HG03558 (cell line): ENCODE data around the gene KRTCAP2.

Experiments
- ATAC-seq: cut with Tn5 transposase; IDR thresholded peaks from one replicate; pipeline ENCODE4 v1.9.1; 2021; ENCODE audit warnings: moderate number of reproducible peaks; ENCODE audit not compliant: unreplicated experiment; ENCODE audit errors: extremely low read depth

Gene KRTCAP2

DNA sequence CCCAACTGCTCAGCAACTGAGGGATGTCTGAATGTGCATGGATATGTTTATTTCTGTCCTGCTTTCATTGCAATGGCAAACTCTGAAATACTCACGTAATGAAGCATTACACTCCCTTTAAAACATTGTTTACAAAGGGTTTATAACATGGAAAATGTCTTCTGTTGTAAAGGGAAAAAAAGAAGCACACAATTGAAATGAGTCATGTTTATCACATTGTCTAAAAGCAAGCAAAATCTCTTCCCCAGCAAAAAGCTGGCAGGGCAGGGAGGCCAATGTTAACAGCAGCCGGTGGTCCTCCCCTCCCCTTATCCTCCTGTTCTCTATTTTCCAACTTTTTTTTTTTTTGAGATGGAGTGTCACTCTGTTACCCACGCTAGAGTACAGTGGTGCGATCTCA is 49.3 kb downstream of the KRTCAP2 start:
- no peak for ATAC-seq

DNA sequence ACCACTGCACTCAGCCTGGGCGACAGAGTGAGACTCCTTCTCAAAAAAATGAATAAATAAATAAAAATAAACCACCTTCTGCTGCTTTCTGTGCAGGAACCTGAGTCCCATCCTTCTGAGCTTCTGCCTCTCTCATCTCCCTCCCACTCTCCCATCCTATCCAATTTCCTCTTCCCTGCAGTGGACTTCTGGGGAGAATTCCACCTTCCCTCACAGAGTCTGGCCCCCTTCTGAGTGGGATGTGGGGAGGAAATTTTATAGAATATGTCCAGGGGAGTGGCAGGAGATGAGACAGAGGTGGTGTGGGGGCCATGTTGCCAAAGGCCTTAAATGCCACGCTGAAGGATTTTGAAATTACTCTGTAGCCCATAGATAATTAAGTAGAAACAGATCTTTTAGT is 50.8 kb downstream of the KRTCAP2 start:
- no peak for ATAC-seq

DNA sequence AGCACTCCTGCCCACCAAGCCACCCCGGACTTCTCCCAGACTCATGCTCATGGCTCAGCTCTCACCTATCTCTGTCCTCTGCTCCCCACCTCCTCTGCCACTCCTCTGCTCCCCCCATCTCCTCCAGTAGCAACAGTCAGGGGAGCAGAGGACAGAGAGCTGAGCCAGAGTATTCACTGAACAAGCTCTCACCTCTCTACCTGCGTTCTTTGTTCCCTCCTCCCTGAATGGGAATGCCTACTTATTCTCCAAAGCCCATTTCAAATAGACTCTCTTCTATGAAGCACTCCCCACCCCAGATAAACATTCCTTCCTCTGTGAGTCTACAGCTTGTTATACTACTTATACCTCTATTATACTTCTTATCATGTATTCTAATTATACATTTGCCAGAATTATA is 51.9 kb downstream of the KRTCAP2 start:
- ATAC-seq: no peak

DNA sequence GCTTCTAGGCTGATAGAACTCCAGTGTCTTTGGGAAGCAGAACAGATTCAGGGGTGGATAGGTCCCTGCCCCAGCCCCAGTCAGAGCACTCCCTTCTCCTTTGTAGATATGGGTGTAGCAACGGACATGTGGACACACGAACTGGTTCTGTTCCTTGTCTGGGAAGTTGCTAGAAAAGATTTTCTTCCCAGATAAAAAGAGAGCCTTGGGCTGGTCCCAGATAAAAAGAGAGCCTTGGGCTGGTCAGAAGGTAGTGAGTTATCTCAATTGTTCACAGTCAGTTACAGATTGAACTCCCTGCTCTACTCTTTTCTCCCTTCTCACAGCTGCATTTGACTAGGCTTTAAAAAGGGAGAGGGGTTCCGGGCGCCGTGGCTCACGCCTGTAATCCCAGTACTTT is 52.9 kb downstream of the KRTCAP2 start:
- ATAC-seq: no peak
